ENCODE data around the gene HAUS8.

GRCh38 chr19:17022738-17023137, 52.5 kb downstream of the HAUS8 start:
- TF ChIP-seq, protein P1, sequence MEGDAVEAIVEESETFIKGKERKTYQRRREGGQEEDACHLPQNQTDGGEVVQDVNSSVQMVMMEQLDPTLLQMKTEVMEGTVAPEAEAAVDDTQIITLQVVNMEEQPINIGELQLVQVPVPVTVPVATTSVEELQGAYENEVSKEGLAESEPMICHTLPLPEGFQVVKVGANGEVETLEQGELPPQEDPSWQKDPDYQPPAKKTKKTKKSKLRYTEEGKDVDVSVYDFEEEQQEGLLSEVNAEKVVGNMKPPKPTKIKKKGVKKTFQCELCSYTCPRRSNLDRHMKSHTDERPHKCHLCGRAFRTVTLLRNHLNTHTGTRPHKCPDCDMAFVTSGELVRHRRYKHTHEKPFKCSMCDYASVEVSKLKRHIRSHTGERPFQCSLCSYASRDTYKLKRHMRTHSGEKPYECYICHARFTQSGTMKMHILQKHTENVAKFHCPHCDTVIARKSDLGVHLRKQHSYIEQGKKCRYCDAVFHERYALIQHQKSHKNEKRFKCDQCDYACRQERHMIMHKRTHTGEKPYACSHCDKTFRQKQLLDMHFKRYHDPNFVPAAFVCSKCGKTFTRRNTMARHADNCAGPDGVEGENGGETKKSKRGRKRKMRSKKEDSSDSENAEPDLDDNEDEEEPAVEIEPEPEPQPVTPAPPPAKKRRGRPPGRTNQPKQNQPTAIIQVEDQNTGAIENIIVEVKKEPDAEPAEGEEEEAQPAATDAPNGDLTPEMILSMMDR (IDR thresholded peaks at IDR 0.05) = no peak
- TF ChIP-seq POLR2A (IDR thresholded peaks at IDR 0.05) = no peak
